DND-41 (cell line): Measurements from ENCODE around the gene CEBPE.

Source experiments
- ATAC-seq: fragments of 200-7000 bp; cut with Tn5 transposase; 3 replicates; pipeline ENCODE4 v1.9.1; 2021; ENCODE audit warnings: low read depth; ENCODE audit not compliant: insufficient read depth
- DNase-seq: peaks from one replicate; pipeline ENCODE4 v3.0.0-alpha.2; 2020
- H2AFZ ChIP-seq: 2 replicates; pipeline ENCODE4 v1.6.0; 2012; ENCODE audit warnings: low read depth, low read length
- H3K27ac ChIP-seq: 2 replicates; pipeline ENCODE4 v1.5.1; 2012; ENCODE audit warnings: low read length, inconsistent platforms
- H3K27me3 ChIP-seq: fragments of 200-600 bp; sonication (generic); 2 replicates; pipeline ENCODE4 v1.6.0; 2012; ENCODE audit warnings: low read length, mild to moderate bottlenecking, inconsistent platforms; ENCODE audit not compliant: insufficient read depth, poor library complexity
- H3K36me3 ChIP-seq: 2 replicates; pipeline ENCODE4 v1.5.1; 2012; ENCODE audit warnings: low read length, inconsistent platforms; ENCODE audit not compliant: insufficient read depth
- H3K4me1 ChIP-seq: 2 replicates; pipeline ENCODE4 v1.5.1; 2012; ENCODE audit warnings: mild to moderate bottlenecking, low read length; ENCODE audit not compliant: insufficient read depth
- H3K4me2 ChIP-seq: 2 replicates; pipeline ENCODE4 v1.6.0; 2012; ENCODE audit warnings: mild to moderate bottlenecking, moderate library complexity, low read length, inconsistent platforms; ENCODE audit not compliant: insufficient read depth
- H3K4me3 ChIP-seq, 2 experiments: fragments of 200-600 bp in 1 of 2; shearing (Covaris generic) in 1 of 2; 2 replicates each; pipeline ENCODE4 v1.5.1; 2012 to 2016; ENCODE audit warnings: inconsistent platforms in 2 of 2, low read length in 2 of 2, mild to moderate bottlenecking in 2 of 2, low read depth in 1 of 2, moderate library complexity in 1 of 2
- H3K79me2 ChIP-seq: 2 replicates; pipeline ENCODE4 v1.6.0; 2012; ENCODE audit warnings: low read length, inconsistent platforms; ENCODE audit not compliant: insufficient read depth
- H3K9ac ChIP-seq: 2 replicates; pipeline ENCODE4 v1.6.0; 2012; ENCODE audit warnings: low read depth, mild to moderate bottlenecking, inconsistent platforms, low read length, moderate library complexity
- H3K9me3 ChIP-seq: 2 replicates; pipeline ENCODE4 v1.5.1; 2012; ENCODE audit warnings: low read length, moderate library complexity, mild to moderate bottlenecking, inconsistent platforms; ENCODE audit not compliant: insufficient read depth, severe bottlenecking
- H4K20me1 ChIP-seq: 2 replicates; pipeline ENCODE4 v1.6.0; 2012; ENCODE audit warnings: low read length; ENCODE audit not compliant: insufficient read depth
- EZH2 ChIP-seq: IDR thresholded peaks from 3 replicates; pipeline ENCODE4 v1.6.1; 2012; ENCODE audit warnings: borderline replicate concordance, low read depth, mild to moderate bottlenecking, moderate library complexity, low read length, inconsistent platforms; ENCODE audit not compliant: severe bottlenecking
- TF ChIP-seq, protein P1 (sequence below): IDR thresholded peaks from 2 replicates; pipeline ENCODE4 v1.5.1; 2012; ENCODE audit warnings: borderline replicate concordance, low read length, moderate library complexity, mild to moderate bottlenecking; ENCODE audit not compliant: poor library complexity, severe bottlenecking; ENCODE audit errors: extremely low read depth

Gene CEBPE

DNA sequence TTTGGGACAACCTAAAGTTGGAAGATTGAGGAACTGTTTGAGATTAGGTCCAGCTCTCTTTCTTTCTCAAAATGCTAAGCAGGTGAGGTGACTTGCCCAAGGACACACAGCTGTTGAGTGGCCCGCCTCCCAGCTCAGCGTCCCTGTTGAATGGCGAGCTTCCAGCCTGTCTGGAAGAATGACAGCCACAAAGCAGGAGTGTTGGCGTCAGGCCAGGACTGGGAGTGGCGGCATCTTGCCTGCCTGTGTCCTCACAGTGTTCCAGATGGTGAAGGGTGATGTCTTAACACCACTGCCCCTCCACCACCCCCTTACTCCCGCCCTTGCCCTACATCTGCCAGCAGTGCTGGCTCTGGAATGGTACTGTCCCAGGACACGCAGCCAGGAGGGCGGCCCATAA lies 4.4 kb upstream of the CEBPE start:
- H3K4me2 ChIP-seq, result no peak overlapping the region
- H3K27me3 ChIP-seq, result peaks cover 33% of the 10 kb centered on the region
- H3K9ac ChIP-seq, result no peak overlapping the region
- no peaks in the 10 kb centered on the region for H3K36me3 ChIP-seq
- no peak overlapping the region for H2AFZ ChIP-seq
- no peaks in the 10 kb centered on the region for H3K9me3 ChIP-seq
- ATAC-seq (no peak), DNase-seq (no peak)
- H4K20me1 ChIP-seq, result no peaks in the 10 kb centered on the region; the same call in 1 of the 2 replicates
- H3K27ac ChIP-seq, result no peak overlapping the region
- peaks cover 5% of the 10 kb centered on the region; the same call in 1 of the 2 replicates for H3K4me1 ChIP-seq
- no peak for TF ChIP-seq EZH2
- no peaks in the 10 kb centered on the region for H3K79me2 ChIP-seq
- no peak overlapping the region for H3K4me3 ChIP-seq

DNA sequence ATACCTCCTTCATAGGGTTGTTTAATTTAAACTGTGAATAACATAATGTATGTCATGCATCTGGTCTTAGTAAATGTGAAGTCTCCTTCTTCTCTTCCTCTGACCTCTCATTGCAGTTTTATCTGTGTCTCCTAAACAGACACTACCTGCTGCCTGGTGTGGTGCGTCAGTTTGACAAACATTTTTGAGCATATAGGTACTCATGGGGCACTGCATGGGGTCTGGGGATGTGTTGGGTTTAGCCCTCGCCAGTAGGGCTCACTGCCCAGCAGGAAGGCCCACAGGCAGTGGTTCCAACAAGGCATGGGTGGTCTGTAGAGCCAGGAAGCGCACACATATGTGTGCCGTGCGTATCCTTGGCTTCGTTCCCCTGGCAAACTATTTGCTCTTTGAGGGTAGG lies 3.0 kb upstream of the CEBPE start:
- Histone ChIP-seq H3K27ac (no peak overlapping the region), H3K4me1 (peaks cover 5% of the 10 kb centered on the region; the same call in 1 of the 2 replicates), H3K27me3 (peaks cover 27% of the 10 kb centered on the region), H3K79me2 (no peaks in the 10 kb centered on the region), H3K4me3 (no peak overlapping the region), H3K36me3 (no peaks in the 10 kb centered on the region), H4K20me1 (no peaks in the 10 kb centered on the region; the same call in 1 of the 2 replicates), H3K9me3 (no peaks in the 10 kb centered on the region), H2AFZ (no peak overlapping the region), H3K9ac (no peak overlapping the region), H3K4me2 (no peak overlapping the region)
- DNase-seq (no peak), ATAC-seq (no peak)
- TF ChIP-seq EZH2, result no peak
- TF ChIP-seq, protein P1, sequence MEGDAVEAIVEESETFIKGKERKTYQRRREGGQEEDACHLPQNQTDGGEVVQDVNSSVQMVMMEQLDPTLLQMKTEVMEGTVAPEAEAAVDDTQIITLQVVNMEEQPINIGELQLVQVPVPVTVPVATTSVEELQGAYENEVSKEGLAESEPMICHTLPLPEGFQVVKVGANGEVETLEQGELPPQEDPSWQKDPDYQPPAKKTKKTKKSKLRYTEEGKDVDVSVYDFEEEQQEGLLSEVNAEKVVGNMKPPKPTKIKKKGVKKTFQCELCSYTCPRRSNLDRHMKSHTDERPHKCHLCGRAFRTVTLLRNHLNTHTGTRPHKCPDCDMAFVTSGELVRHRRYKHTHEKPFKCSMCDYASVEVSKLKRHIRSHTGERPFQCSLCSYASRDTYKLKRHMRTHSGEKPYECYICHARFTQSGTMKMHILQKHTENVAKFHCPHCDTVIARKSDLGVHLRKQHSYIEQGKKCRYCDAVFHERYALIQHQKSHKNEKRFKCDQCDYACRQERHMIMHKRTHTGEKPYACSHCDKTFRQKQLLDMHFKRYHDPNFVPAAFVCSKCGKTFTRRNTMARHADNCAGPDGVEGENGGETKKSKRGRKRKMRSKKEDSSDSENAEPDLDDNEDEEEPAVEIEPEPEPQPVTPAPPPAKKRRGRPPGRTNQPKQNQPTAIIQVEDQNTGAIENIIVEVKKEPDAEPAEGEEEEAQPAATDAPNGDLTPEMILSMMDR, result no peak

DNA sequence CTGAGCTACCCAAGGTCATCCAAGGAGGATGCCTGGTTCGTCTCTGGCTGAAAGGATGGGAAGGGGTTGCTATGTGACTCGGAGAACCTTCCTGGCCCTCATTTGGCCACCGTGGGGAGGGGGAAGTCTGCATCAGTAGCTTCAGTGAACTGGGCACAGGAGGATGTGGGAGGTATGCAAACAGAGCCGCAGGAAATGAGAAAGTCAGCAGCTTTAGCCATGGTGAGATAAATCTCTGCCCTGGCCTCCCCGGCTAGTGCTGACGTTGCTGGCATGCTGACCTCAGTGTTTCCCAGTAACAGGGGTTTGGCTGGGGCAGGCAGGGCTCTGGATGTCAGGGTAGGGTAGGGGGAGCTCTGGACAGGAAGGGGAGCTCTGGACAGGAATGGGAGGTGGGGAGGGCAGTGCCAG lies 2.3 kb upstream of the CEBPE start:
- no peak overlapping the region for H3K27ac ChIP-seq
- H3K9me3 ChIP-seq, result no peaks in the 10 kb centered on the region
- H3K79me2 ChIP-seq, result no peaks in the 10 kb centered on the region
- H3K4me3 ChIP-seq, result no peak overlapping the region
- no peaks in the 10 kb centered on the region; the same call in 1 of the 2 replicates for H4K20me1 ChIP-seq
- 0 out of 2 replicates have a peak overlapping the region, but pooled peaks have one; percentile 22 for H2AFZ ChIP-seq
- TF ChIP-seq EZH2, result no peak
- TF ChIP-seq, protein P1, result no peak
- no peak overlapping the region for H3K9ac ChIP-seq
- peaks cover 5% of the 10 kb centered on the region; the same call in 1 of the 2 replicates for H3K4me1 ChIP-seq
- DNase-seq (no peak), ATAC-seq (no peak)
- H3K27me3 ChIP-seq, result peaks cover 27% of the 10 kb centered on the region
- H3K36me3 ChIP-seq, result no peaks in the 10 kb centered on the region
- peak overlapping the region; percentile 29; the same call in 1 of the 2 replicates for H3K4me2 ChIP-seq

DNA sequence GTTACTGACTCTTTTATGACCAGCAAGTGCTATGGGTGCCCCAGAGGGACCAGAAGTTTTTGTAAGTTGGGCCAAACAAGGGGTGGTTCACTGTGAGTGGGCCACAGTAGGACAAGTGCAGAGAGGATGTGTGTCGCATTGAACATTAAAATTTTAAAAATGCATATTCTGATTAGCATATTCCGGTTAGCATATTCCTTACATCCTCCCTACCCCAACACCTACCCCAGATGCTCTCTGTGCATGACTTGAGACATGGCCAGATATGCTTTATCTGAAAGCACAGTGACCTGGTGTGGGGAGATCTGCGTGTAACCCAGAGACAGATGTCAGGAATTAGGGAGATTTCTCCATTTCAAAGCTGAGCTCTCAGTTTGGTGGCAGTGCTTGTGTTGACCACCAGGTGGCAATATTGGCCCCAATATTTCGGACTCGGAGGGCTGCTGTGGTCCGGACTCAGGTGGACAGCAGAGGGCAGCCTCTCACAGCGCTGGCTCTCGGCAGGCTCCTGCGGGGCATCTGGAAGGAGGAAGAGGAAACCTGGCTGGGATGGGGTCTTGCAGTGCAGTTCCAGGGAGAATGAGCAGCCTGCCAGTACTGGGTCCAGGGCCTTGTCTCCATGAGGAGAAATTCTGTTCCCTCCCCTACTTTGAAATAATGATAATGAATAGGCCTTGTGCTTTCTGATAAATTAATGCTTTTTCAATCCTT lies 1.6 kb upstream of the CEBPE start:
- Histone ChIP-seq H3K4me1 (peaks cover 5% of the 10 kb centered on the region; the same call in 1 of the 2 replicates), H3K4me2 (peak overlapping the region; percentile 29; the same call in 1 of the 2 replicates), H4K20me1 (no peaks in the 10 kb centered on the region; the same call in 1 of the 2 replicates), H2AFZ (peak overlapping the region; percentile 22; the same call in 1 of the 2 replicates), H3K9ac (no peak overlapping the region), H3K27ac (no peak overlapping the region), H3K36me3 (no peaks in the 10 kb centered on the region), H3K4me3 (no peak overlapping the region), H3K9me3 (no peaks in the 10 kb centered on the region), H3K79me2 (no peaks in the 10 kb centered on the region), H3K27me3 (peaks cover 26% of the 10 kb centered on the region)
- peak; percentile 91 for ATAC-seq
- DNase-seq, result peak; percentile 79
- TF ChIP-seq EZH2, result no peak
- TF ChIP-seq, protein P1, result peak; percentile 100
